Measurements from ENCODE around the gene HDGFL1.

The HDGFL1 gene

GRCh38 chr6:22593895-22594294 is 24.5 kb downstream of the HDGFL1 start:
- no peaks in the 10 kb centered on the region for H3K27me3 ChIP-seq (ENCODE audit: low read depth, low read length)
- H3K4me1 ChIP-seq (ENCODE audit: control insufficient read depth in 1 of 2, insufficient read depth in 2 of 2, low read length in 2 of 2) = no peaks in the 10 kb centered on the region
- no peaks in the 10 kb centered on the region for H3K36me3 ChIP-seq (ENCODE audit: control insufficient read depth in 1 of 2, insufficient read depth in 2 of 2, low read length in 2 of 2)
- no peaks in the 10 kb centered on the region for H3K9me3 ChIP-seq (ENCODE audit: control insufficient read depth in 1 of 2, low read length in 2 of 2)
- no peak overlapping the region for H3K4me3 ChIP-seq (ENCODE audit: low read depth in 1 of 2, low read length in 2 of 2)
- H3K27ac ChIP-seq (ENCODE audit: low read length) = no peak overlapping the region

GRCh38 chr6:22596011-22596410 is 26.6 kb downstream of the HDGFL1 start:
- H3K27me3 ChIP-seq (ENCODE audit: low read depth, low read length) = no peaks in the 10 kb centered on the region
- no peak overlapping the region for H3K4me3 ChIP-seq (ENCODE audit: low read depth in 1 of 2, low read length in 2 of 2)
- H3K4me1 ChIP-seq (ENCODE audit: control insufficient read depth in 1 of 2, insufficient read depth in 2 of 2, low read length in 2 of 2) = no peaks in the 10 kb centered on the region
- no peaks in the 10 kb centered on the region for H3K36me3 ChIP-seq (ENCODE audit: control insufficient read depth in 1 of 2, insufficient read depth in 2 of 2, low read length in 2 of 2)
- H3K27ac ChIP-seq (ENCODE audit: low read length) = no peak overlapping the region
- H3K9me3 ChIP-seq (ENCODE audit: control insufficient read depth in 1 of 2, low read length in 2 of 2) = no peaks in the 10 kb centered on the region

- H3K27me3 ChIP-seq (ENCODE audit: low read depth, low read length) = no peaks in the 10 kb centered on the region
- no peaks in the 10 kb centered on the region for H3K36me3 ChIP-seq (ENCODE audit: control insufficient read depth in 1 of 2, insufficient read depth in 2 of 2, low read length in 2 of 2)
- H3K9me3 ChIP-seq (ENCODE audit: control insufficient read depth in 1 of 2, low read length in 2 of 2) = no peaks in the 10 kb centered on the region
- H3K4me3 ChIP-seq (ENCODE audit: low read depth in 1 of 2, low read length in 2 of 2) = no peak overlapping the region
- no peaks in the 10 kb centered on the region for H3K4me1 ChIP-seq (ENCODE audit: control insufficient read depth in 1 of 2, insufficient read depth in 2 of 2, low read length in 2 of 2)
- H3K27ac ChIP-seq (ENCODE audit: low read length) = no peak overlapping the region
These were observed 29.0 kb downstream of the HDGFL1 start for GRCh38 chr6:22598339-22598738.

GRCh38 chr6:22600059-22600458 is 30.7 kb downstream of the HDGFL1 start:
- Histone ChIP-seq H3K4me3 (ENCODE audit: low read depth in 1 of 2, low read length in 2 of 2) (no peak overlapping the region), H3K27ac (ENCODE audit: low read length) (no peak overlapping the region), H3K36me3 (ENCODE audit: control insufficient read depth in 1 of 2, insufficient read depth in 2 of 2, low read length in 2 of 2) (no peaks in the 10 kb centered on the region), H3K4me1 (ENCODE audit: control insufficient read depth in 1 of 2, insufficient read depth in 2 of 2, low read length in 2 of 2) (no peaks in the 10 kb centered on the region), H3K27me3 (ENCODE audit: low read depth, low read length) (no peaks in the 10 kb centered on the region), H3K9me3 (ENCODE audit: control insufficient read depth in 1 of 2, low read length in 2 of 2) (no peaks in the 10 kb centered on the region)

- Histone ChIP-seq H3K36me3 (ENCODE audit: control insufficient read depth in 1 of 2, insufficient read depth in 2 of 2, low read length in 2 of 2) (no peaks in the 10 kb centered on the region), H3K27ac (ENCODE audit: low read length) (no peak overlapping the region)
These were observed 32.6 kb downstream of the HDGFL1 start for GRCh38 chr6:22601984-22602383.

GRCh38 chr6:22605736-22606135 is 36.4 kb downstream of the HDGFL1 start:
- Histone ChIP-seq H3K36me3 (ENCODE audit: control insufficient read depth in 1 of 2, insufficient read depth in 2 of 2, low read length in 2 of 2) (no peaks in the 10 kb centered on the region), H3K27ac (ENCODE audit: low read length) (no peak overlapping the region), H3K4me3 (ENCODE audit: low read depth in 1 of 2, low read length in 2 of 2) (no peak overlapping the region), H3K9me3 (ENCODE audit: control insufficient read depth in 1 of 2, low read length in 2 of 2) (no peaks in the 10 kb centered on the region), H3K4me1 (ENCODE audit: control insufficient read depth in 1 of 2, insufficient read depth in 2 of 2, low read length in 2 of 2) (no peaks in the 10 kb centered on the region), H3K27me3 (ENCODE audit: low read depth, low read length) (no peaks in the 10 kb centered on the region)

More at GRCh38 chr6:22601984-22602383, 32.6 kb downstream of the HDGFL1 start:
- H3K27me3 ChIP-seq (ENCODE audit: low read depth, low read length) = no peaks in the 10 kb centered on the region
- H3K9me3 ChIP-seq (ENCODE audit: control insufficient read depth in 1 of 2, low read length in 2 of 2) = no peaks in the 10 kb centered on the region
- H3K4me1 ChIP-seq (ENCODE audit: control insufficient read depth in 1 of 2, insufficient read depth in 2 of 2, low read length in 2 of 2) = no peaks in the 10 kb centered on the region
- no peak overlapping the region for H3K4me3 ChIP-seq (ENCODE audit: low read depth in 1 of 2, low read length in 2 of 2)

GRCh38 chr6:22610127-22610526 is 40.8 kb downstream of the HDGFL1 start:
- Histone ChIP-seq H3K36me3 (ENCODE audit: control insufficient read depth in 1 of 2, insufficient read depth in 2 of 2, low read length in 2 of 2) (no peaks in the 10 kb centered on the region), H3K27ac (ENCODE audit: low read length) (no peak overlapping the region), H3K4me3 (ENCODE audit: low read depth in 1 of 2, low read length in 2 of 2) (no peak overlapping the region), H3K27me3 (ENCODE audit: low read depth, low read length) (no peaks in the 10 kb centered on the region), H3K9me3 (ENCODE audit: control insufficient read depth in 1 of 2, low read length in 2 of 2) (no peaks in the 10 kb centered on the region), H3K4me1 (ENCODE audit: control insufficient read depth in 1 of 2, insufficient read depth in 2 of 2, low read length in 2 of 2) (peaks cover 5 to 12% of the 10 kb centered on the region in 2 donors)

GRCh38 chr6:22612236-22612635 is 42.9 kb downstream of the HDGFL1 start:
- Histone ChIP-seq H3K27ac (ENCODE audit: low read length) (no peak overlapping the region), H3K4me1 (ENCODE audit: control insufficient read depth in 1 of 2, insufficient read depth in 2 of 2, low read length in 2 of 2) (peaks cover 5 to 12% of the 10 kb centered on the region in 2 donors)

GRCh38 chr6:22613051-22613450 is 43.7 kb downstream of the HDGFL1 start:
- no peak overlapping the region for H3K27ac ChIP-seq (ENCODE audit: low read length)
- no peaks in the 10 kb centered on the region for H3K9me3 ChIP-seq (ENCODE audit: control insufficient read depth in 1 of 2, low read length in 2 of 2)
- H3K36me3 ChIP-seq (ENCODE audit: control insufficient read depth in 1 of 2, insufficient read depth in 2 of 2, low read length in 2 of 2) = no peaks in the 10 kb centered on the region
- H3K27me3 ChIP-seq (ENCODE audit: low read depth, low read length) = no peaks in the 10 kb centered on the region
- peaks cover 5 to 12% of the 10 kb centered on the region in 2 donors for H3K4me1 ChIP-seq (ENCODE audit: control insufficient read depth in 1 of 2, insufficient read depth in 2 of 2, low read length in 2 of 2)
- H3K4me3 ChIP-seq (ENCODE audit: low read depth in 1 of 2, low read length in 2 of 2) = no peak overlapping the region

More at GRCh38 chr6:22612236-22612635, 42.9 kb downstream of the HDGFL1 start:
- H3K4me3 ChIP-seq (ENCODE audit: low read depth in 1 of 2, low read length in 2 of 2) = no peak overlapping the region
- H3K27me3 ChIP-seq (ENCODE audit: low read depth, low read length) = no peaks in the 10 kb centered on the region
- H3K36me3 ChIP-seq (ENCODE audit: control insufficient read depth in 1 of 2, insufficient read depth in 2 of 2, low read length in 2 of 2) = no peaks in the 10 kb centered on the region
- no peaks in the 10 kb centered on the region for H3K9me3 ChIP-seq (ENCODE audit: control insufficient read depth in 1 of 2, low read length in 2 of 2)

- peaks cover 5 to 12% of the 10 kb centered on the region in 2 donors for H3K4me1 ChIP-seq (ENCODE audit: control insufficient read depth in 1 of 2, insufficient read depth in 2 of 2, low read length in 2 of 2)
- no peak overlapping the region for H3K27ac ChIP-seq (ENCODE audit: low read length)
- H3K27me3 ChIP-seq (ENCODE audit: low read depth, low read length) = no peaks in the 10 kb centered on the region
- H3K36me3 ChIP-seq (ENCODE audit: control insufficient read depth in 1 of 2, insufficient read depth in 2 of 2, low read length in 2 of 2) = no peaks in the 10 kb centered on the region
- H3K4me3 ChIP-seq (ENCODE audit: low read depth in 1 of 2, low read length in 2 of 2) = no peak overlapping the region
- H3K9me3 ChIP-seq (ENCODE audit: control insufficient read depth in 1 of 2, low read length in 2 of 2) = no peaks in the 10 kb centered on the region
These were observed 44.3 kb downstream of the HDGFL1 start for GRCh38 chr6:22613695-22614094.

- no peaks in the 10 kb centered on the region for H3K36me3 ChIP-seq (ENCODE audit: control insufficient read depth in 1 of 2, insufficient read depth in 2 of 2, low read length in 2 of 2)
- H3K27ac ChIP-seq (ENCODE audit: low read length) = no peak overlapping the region
- H3K9me3 ChIP-seq (ENCODE audit: control insufficient read depth in 1 of 2, low read length in 2 of 2) = no peaks in the 10 kb centered on the region
- no peak overlapping the region for H3K4me3 ChIP-seq (ENCODE audit: low read depth in 1 of 2, low read length in 2 of 2)
- H3K27me3 ChIP-seq (ENCODE audit: low read depth, low read length) = no peaks in the 10 kb centered on the region
- H3K4me1 ChIP-seq (ENCODE audit: control insufficient read depth in 1 of 2, insufficient read depth in 2 of 2, low read length in 2 of 2) = peaks cover 5 to 12% of the 10 kb centered on the region in 2 donors
These were observed 45.2 kb downstream of the HDGFL1 start for GRCh38 chr6:22614547-22614946.

GRCh38 chr6:22621028-22621427 is 51.7 kb downstream of the HDGFL1 start:
- Histone ChIP-seq H3K27ac (ENCODE audit: low read length) (no peak overlapping the region), H3K4me3 (ENCODE audit: low read depth in 1 of 2, low read length in 2 of 2) (no peak overlapping the region), H3K9me3 (ENCODE audit: control insufficient read depth in 1 of 2, low read length in 2 of 2) (peaks cover 0 to 2% of the 10 kb centered on the region in 2 donors)

More at GRCh38 chr6:22621028-22621427, 51.7 kb downstream of the HDGFL1 start:
- H3K27me3 ChIP-seq (ENCODE audit: low read depth, low read length) = no peaks in the 10 kb centered on the region
- no peaks in the 10 kb centered on the region for H3K4me1 ChIP-seq (ENCODE audit: control insufficient read depth in 1 of 2, insufficient read depth in 2 of 2, low read length in 2 of 2)
- no peaks in the 10 kb centered on the region for H3K36me3 ChIP-seq (ENCODE audit: control insufficient read depth in 1 of 2, insufficient read depth in 2 of 2, low read length in 2 of 2)

Measured in muscle layer of duodenum (tissue), 2 donors.